Gastroesophageal sphincter (tissue), 3 donors: ENCODE measurements around the gene COX8C.

Experiments used
- POLR2A ChIP-seq, 2 donors: fragments of 450-650 bp; IDR thresholded peaks; one replicate each; pipeline ENCODE4 v1.6.1; 2017; ENCODE audit warnings: antibody characterized with exemption in 2 of 2, mild to moderate bottlenecking in 2 of 2, moderate library complexity in 1 of 2
- TF ChIP-seq, protein P1 (sequence below), 4 experiments: fragments of 200-600 bp in 2 of 4; fragments of 450-650 bp in 2 of 4; sonication (generic) in 1 of 4; IDR thresholded peaks; one replicate each; pipeline ENCODE4 v1.5.1; 2017 to 2019; ENCODE audit warnings: antibody characterized with exemption in 4 of 4, mild to moderate bottlenecking in 2 of 4, moderate library complexity in 2 of 4

DNA sequence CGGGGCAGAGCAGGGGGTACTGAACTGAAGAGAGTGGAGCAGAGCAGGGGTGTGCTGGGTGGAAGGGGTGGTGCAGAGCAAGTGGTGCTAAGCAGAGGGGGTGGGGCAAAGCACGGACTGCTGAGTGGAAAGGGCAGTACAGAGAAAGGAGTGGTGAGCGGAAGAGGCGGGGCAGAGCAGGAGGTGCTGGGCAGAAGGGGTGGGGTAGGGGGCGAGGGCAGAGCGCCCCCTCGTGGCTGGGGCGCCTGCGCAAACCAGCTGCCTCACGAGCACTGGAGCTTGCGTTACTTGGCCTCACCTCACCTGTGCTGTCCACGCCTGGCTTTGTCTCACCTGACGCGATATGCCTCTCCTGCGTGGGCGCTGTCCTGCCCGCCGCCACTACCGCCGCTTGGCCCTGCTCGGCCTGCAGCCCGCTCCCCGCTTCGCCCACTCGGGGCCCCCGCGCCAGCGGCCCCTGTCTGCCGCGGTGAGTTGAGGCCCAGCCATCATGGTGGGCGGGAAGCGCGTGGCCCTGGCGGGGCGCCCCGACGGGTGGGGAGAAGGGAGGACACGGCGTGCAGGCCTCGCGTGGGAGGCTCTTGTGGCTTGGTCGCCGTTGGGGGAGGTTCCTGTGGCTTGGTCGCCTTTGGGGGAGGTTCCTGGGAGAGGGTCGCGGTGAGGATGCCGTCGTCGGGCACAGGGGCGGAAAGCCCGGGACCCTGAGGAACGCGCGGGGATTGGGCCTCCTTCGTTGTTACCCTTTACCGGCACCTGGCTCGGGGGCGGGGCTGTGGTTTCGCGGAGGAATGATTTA is at the start of gene COX8C:
- TF ChIP-seq, protein P1, sequence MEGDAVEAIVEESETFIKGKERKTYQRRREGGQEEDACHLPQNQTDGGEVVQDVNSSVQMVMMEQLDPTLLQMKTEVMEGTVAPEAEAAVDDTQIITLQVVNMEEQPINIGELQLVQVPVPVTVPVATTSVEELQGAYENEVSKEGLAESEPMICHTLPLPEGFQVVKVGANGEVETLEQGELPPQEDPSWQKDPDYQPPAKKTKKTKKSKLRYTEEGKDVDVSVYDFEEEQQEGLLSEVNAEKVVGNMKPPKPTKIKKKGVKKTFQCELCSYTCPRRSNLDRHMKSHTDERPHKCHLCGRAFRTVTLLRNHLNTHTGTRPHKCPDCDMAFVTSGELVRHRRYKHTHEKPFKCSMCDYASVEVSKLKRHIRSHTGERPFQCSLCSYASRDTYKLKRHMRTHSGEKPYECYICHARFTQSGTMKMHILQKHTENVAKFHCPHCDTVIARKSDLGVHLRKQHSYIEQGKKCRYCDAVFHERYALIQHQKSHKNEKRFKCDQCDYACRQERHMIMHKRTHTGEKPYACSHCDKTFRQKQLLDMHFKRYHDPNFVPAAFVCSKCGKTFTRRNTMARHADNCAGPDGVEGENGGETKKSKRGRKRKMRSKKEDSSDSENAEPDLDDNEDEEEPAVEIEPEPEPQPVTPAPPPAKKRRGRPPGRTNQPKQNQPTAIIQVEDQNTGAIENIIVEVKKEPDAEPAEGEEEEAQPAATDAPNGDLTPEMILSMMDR (IDR thresholded peaks at IDR 0.05): no peak
- no peak for TF ChIP-seq POLR2A (IDR thresholded peaks at IDR 0.05)
